ENCODE measurements around the gene CCNYL1.
"Not testable (repeated sequence)": the region's sequence is repeated elsewhere in the genome, so short reads cannot be mapped to it uniquely, and the experiment has no call there.

Gene CCNYL1

GRCh38 chr2:207754498-207755383 is 43.3 kb downstream of the CCNYL1 start:
- TF ChIP-seq CTCF (IDR thresholded peaks at IDR 0.05; ENCODE audit: extremely low read depth, insufficient read depth, missing control alignments), result no peak
- in situ Hi-C loops (cut with MboI; ENCODE audit: low pct_unique_long_range_greater_than_20kb, low sequenced_read_pairs, unreplicated experiment), result no loop called here
- no peak for DNase-seq (ENCODE audit: low spot score)

DNA sequence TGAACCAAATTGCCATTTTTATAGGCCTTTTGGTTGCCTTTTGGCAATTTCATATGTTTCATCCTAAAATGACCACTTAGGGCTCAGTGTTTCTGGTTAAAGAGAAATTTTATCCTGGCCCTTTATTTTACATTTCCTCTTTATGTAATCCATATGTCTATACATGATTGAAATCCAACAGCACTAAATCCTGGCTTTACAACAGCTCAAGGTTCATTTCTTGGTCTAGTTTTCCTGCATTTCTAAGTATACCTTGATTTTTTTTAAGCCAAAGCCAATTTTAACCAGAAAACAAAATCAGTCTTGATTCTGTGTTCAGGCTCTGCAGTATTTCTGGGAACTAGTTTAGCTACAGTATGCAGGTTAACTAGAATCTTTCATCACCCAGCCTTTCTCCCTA is 46.6 kb downstream of the CCNYL1 start:
- TF ChIP-seq CTCF (IDR thresholded peaks at IDR 0.05; ENCODE audit: extremely low read depth, insufficient read depth, missing control alignments), result no peak

GRCh38 chr2:207759890-207760289 is 48.5 kb downstream of the CCNYL1 start:
- in situ Hi-C loops (cut with MboI; ENCODE audit: low pct_unique_long_range_greater_than_20kb, low sequenced_read_pairs, unreplicated experiment), result no loop called here
- no peak for TF ChIP-seq CTCF (IDR thresholded peaks at IDR 0.05; ENCODE audit: extremely low read depth, insufficient read depth, missing control alignments)
- no peak for DNase-seq (ENCODE audit: low spot score)

More for the DNA sequence above, 46.6 kb downstream of the CCNYL1 start:
- in situ Hi-C loops (cut with MboI; ENCODE audit: low pct_unique_long_range_greater_than_20kb, low sequenced_read_pairs, unreplicated experiment), result no loop called here
- no peak for DNase-seq (ENCODE audit: low spot score)

DNA sequence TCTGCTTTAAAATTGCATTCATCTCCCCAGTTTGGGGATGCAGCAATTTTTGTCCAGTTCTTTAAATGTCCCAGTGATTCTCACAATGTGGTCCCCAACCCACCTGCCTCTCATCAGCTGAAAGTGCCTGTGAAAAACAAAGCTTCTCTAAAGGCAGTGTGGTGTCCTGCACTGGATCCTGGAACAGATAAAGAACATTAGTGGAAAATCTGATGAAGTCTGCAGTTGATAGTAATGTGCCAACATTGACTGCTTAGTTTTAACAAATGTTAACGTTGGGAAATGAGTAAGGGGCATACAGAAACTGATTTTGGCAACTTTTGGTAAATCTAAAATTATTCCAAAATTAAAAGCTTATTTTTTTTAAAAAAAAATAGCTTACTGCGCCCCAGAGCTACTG is 49.0 kb downstream of the CCNYL1 start:
- in situ Hi-C loops (cut with MboI; ENCODE audit: low pct_unique_long_range_greater_than_20kb, low sequenced_read_pairs, unreplicated experiment), result no loop called here
- no peak for TF ChIP-seq CTCF (IDR thresholded peaks at IDR 0.05; ENCODE audit: extremely low read depth, insufficient read depth, missing control alignments)
- no peak for DNase-seq (ENCODE audit: low spot score)

DNA sequence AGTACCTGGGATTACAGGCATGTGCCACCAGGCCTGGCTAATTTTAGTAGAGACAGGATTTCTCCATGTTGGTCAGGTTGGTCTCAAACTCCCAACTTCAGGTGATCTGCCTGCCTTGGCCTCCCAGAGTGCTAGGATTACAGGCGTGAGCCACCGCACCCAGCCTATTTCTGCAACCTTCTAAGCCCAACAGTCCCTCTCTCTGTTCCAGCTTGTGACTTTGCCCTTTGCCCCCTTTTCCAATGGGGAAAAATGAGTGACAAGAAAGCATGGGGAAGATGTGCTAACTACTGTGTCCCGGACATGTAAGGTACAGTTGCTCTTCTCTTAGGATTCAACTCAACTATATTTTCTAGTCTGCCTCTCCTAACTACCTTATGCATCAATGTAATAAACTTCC is 50.0 kb downstream of the CCNYL1 start:
- DNase-seq (ENCODE audit: low spot score); in situ Hi-C loops (cut with MboI; ENCODE audit: low pct_unique_long_range_greater_than_20kb, low sequenced_read_pairs, unreplicated experiment): not testable (repeated sequence)

DNA sequence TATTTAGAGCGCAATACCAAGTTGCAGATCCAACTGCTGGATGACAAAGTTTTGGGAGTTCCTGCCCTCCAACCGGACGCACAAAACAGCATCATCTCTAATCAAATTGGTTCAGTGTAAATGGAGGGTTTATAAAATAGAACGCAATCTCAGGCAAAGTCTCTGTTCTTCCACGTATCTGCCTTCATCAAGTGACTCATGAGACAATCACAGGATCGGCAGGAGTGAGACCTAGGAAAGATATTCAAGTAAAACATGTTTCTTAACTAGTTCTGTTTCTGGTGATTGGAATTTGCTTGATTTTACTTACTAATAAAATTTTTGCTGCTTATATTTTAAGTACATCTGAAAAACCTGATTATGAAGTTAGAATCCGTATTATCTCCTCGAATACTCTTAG is 50.7 kb downstream of the CCNYL1 start:
- no peak for DNase-seq (ENCODE audit: low spot score)
- TF ChIP-seq CTCF (IDR thresholded peaks at IDR 0.05; ENCODE audit: extremely low read depth, insufficient read depth, missing control alignments), result no peak
- in situ Hi-C loops (cut with MboI; ENCODE audit: low pct_unique_long_range_greater_than_20kb, low sequenced_read_pairs, unreplicated experiment), result no loop called here

GRCh38 chr2:207763303-207763917 is 52.0 kb downstream of the CCNYL1 start:
- TF ChIP-seq CTCF (IDR thresholded peaks at IDR 0.05; ENCODE audit: extremely low read depth, insufficient read depth, missing control alignments), result no peak
- in situ Hi-C loops (cut with MboI; ENCODE audit: low pct_unique_long_range_greater_than_20kb, low sequenced_read_pairs, unreplicated experiment), result no loop called here
- no peak for DNase-seq (ENCODE audit: low spot score)

All from GM13977 (cell line).